Heart left ventricle (tissue), 16 donors: ENCODE results near the gene ADAMTS7. TPM values are rescaled to one million over a fixed set of nuclear protein-coding genes. Genes with fewer than 3 reads are reported as not detected.
"Not testable (repeated sequence)": the region's sequence is repeated elsewhere in the genome, so short reads cannot be mapped to it uniquely, and the experiment has no call there.

Experiments used
- ATAC-seq, 4 donors: fragments of 200-7000 bp; cut with Tn5 transposase; one replicate each; pipeline ENCODE4 v1.9.1; 2020 to 2022; ENCODE audit warnings: moderate library complexity in 4 of 4, mild to moderate bottlenecking in 3 of 4, moderate number of reproducible peaks in 1 of 4
- DNase-seq, 5 donors: peaks; one replicate each; pipeline ENCODE4 v3.0.0-alpha.2; 2020
- H3K27ac ChIP-seq, 12 donors: fragments of 200-600 bp; sonication (generic) in 4 of 12; one replicate each; pipeline versions ENCODE4 v1.5.0 to v1.8.0; 2016 to 2022; ENCODE audit warnings: mild to moderate bottlenecking in 2 of 12
- H3K27me3 ChIP-seq, 9 donors: fragments of 200-600 bp; sonication (generic) in 2 of 9; one replicate each; pipeline versions ENCODE4 v1.5.1 to v1.8.0; 2016 to 2022; ENCODE audit warnings: mild to moderate bottlenecking in 3 of 9
- H3K36me3 ChIP-seq, 9 donors: fragments of 200-600 bp; sonication (generic) in 2 of 9; one replicate each; pipeline versions ENCODE4 v1.5.0 to v1.8.0; 2018 to 2022; ENCODE audit warnings: mild to moderate bottlenecking in 2 of 9
- H3K4me1 ChIP-seq, 12 donors: fragments of 200-600 bp; sonication (generic) in 4 of 12; one replicate each; pipeline versions ENCODE4 v1.5.0 to v1.8.0; 2016 to 2022; ENCODE audit warnings: mild to moderate bottlenecking in 3 of 12
- H3K4me3 ChIP-seq, 12 donors: fragments of 200-600 bp; sonication (generic) in 4 of 12; one replicate each; pipeline versions ENCODE4 v1.5.0 to v1.8.0; 2017 to 2022; ENCODE audit warnings: mild to moderate bottlenecking in 9 of 12, moderate library complexity in 4 of 12
- H3K9me3 ChIP-seq, 12 donors: fragments of 200-600 bp; sonication (generic) in 4 of 12; one replicate each; pipeline versions ENCODE4 v1.5.0 to v1.8.0; 2016 to 2022; ENCODE audit warnings: mild to moderate bottlenecking in 1 of 12
- POLR2A ChIP-seq, 2 donors: fragments of 450-650 bp; IDR thresholded peaks; one replicate each; pipeline ENCODE4 v1.6.1; 2017; ENCODE audit warnings: antibody characterized with exemption in 2 of 2, mild to moderate bottlenecking in 2 of 2, moderate library complexity in 2 of 2
- WGBS, 4 donors: extraction: QIAGEN DNeasy Blood & Tissue Kit in 2 of 4; methylation state at CpG; one replicate each; pipeline versions ENCODE4 v1.1.5 to v1.1.7; 2013 to 2018; 5-methylcytosine and 5-hydroxymethylcytosine counted together
- intact Hi-C, 10 donors: fragments of 100-400 bp; cut with DNase I; formaldehyde crosslinking; loops; one replicate each; pipeline versions ENCODE4 v1.11.1 to v1.14.2; 2022
- polyA plus RNA-seq, 2 donors: library from polyadenylated mRNA; stranded (reverse); fragments of 200-250 nt; gene quantifications; one replicate each; pipeline ENCODE4 v1.2.3, GENCODE V29; 2013
- total RNA-seq, 9 donors: library from RNA; depleted of rRNA in 2 of 9; stranded (reverse); fragments of >200 nt in 2 of 9; fragmentation: NEBNext Ultra II Directional in 3 of 9; extraction: Animal tissue kit (Norgen Biotek cat#: 25700) in 3 of 9; gene quantifications; one replicate each; pipeline versions ENCODE4 v1.1.0 to v1.2.4, GENCODE V29; 2016 to 2023
- TF ChIP-seq, protein P1 (sequence below), 12 donors: fragments of 200-600 bp; sonication (generic) in 4 of 12; IDR thresholded peaks; one replicate each; pipeline versions ENCODE4 v1.5.0 to v1.8.0; 2018 to 2022; ENCODE audit warnings: antibody characterized with exemption in 12 of 12, mild to moderate bottlenecking in 5 of 12
- donor health status: ischemic (EF 13 %, LVEDD 7.1; RV severe dilation, severe dysfunction).
- donor health status: healthy with polysubstance abuse.
- donor health status: DM: no; HTN: yes; CAD: no.
- donor health status: DM: no; HTN: no; CAD: no.
- donor health status: ischemic (EF 25% LVEDD 6.9; RV normal size, moderate dysfunction).
- donor health status: ischemic (EF 25% LVEDD 5.7; RV mildly dilated, moderate dysfunction).
- donor health status: healthy.
- donor health status: DM: yes; HTN: yes; CAD: no.
- donor health status: ischemic (EF 35%, LVEDD 5.7; RV mildly dilated, moderate dysfunction).
- donor health status: nonischemic (EF 11% LVEDD 7.7; RV severe dilation, severe dysfunction).
- donor health status: DM: yes; HTN: yes; CAD: no.
- donor health status: PGD.
- donor health status: ischemic (EF 29% LVEDD 5.4; RV normal size, mild dysfunction).
- donor health status: nonischemic (EF 23%, LVEDD 6.1; RV moderate dilation, normal function).

The ADAMTS7 gene
- total and polyA plus RNA-seq, 11 donors: 5.0 to 29.9 (median 13.9) TPM

DNA sequence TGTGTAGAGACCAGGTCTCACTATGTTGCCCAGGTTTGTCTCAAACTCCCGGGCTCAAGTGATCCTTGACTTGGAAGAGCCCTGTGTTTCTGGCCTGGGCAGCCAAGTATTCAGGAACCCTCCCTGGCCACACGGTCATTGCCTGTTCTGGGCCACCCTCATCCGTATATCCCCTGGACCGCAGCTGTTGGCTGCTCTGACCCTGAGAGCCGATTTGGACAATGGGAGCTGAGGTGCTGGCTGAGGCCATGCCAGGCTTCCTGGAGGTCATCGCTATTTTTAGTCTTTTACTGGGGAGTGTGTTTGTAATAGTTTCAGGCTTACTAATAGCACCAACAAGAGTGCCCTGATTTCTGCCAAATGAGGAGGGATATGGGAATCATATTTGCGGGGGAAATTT, 60.7 kb downstream of the ADAMTS7 start:
- Histone ChIP-seq H3K4me3 (peak overlapping the region in 9 of 12 donors; percentile 8 to 46 (median 34)), H3K27ac (peak overlapping the region in 10 of 12 donors; percentile 7 to 82 (median 77)), H3K36me3 (no peaks in the 10 kb centered on the region), H3K9me3 (no peaks in the 10 kb centered on the region), H3K27me3 (no peaks in the 10 kb centered on the region), H3K4me1 (peaks cover 0 to 37% (median 9%) of the 10 kb centered on the region in 12 donors)
- ATAC-seq: peak; percentile 58 to 68 (median 64)
- TF ChIP-seq, protein P1, sequence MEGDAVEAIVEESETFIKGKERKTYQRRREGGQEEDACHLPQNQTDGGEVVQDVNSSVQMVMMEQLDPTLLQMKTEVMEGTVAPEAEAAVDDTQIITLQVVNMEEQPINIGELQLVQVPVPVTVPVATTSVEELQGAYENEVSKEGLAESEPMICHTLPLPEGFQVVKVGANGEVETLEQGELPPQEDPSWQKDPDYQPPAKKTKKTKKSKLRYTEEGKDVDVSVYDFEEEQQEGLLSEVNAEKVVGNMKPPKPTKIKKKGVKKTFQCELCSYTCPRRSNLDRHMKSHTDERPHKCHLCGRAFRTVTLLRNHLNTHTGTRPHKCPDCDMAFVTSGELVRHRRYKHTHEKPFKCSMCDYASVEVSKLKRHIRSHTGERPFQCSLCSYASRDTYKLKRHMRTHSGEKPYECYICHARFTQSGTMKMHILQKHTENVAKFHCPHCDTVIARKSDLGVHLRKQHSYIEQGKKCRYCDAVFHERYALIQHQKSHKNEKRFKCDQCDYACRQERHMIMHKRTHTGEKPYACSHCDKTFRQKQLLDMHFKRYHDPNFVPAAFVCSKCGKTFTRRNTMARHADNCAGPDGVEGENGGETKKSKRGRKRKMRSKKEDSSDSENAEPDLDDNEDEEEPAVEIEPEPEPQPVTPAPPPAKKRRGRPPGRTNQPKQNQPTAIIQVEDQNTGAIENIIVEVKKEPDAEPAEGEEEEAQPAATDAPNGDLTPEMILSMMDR (IDR thresholded peaks at IDR 0.05): no peak
- TF ChIP-seq POLR2A (IDR thresholded peaks at IDR 0.05): no peak
- intact Hi-C loops: loop anchor here in 4 of 10 donors (2.0 to 10.0 kb wide), 3 partner anchors 124 to 133 kb away; partner anchors contain the start of gene MORF4L1 (in 1 of the 4)
- 14 to 26% (median 22%) methylated on average over 7 of the region's 7 CpGs for WGBS, 4 donors
- peak in 2 of 5 donors; percentile 32 to 40 for DNase-seq

DNA sequence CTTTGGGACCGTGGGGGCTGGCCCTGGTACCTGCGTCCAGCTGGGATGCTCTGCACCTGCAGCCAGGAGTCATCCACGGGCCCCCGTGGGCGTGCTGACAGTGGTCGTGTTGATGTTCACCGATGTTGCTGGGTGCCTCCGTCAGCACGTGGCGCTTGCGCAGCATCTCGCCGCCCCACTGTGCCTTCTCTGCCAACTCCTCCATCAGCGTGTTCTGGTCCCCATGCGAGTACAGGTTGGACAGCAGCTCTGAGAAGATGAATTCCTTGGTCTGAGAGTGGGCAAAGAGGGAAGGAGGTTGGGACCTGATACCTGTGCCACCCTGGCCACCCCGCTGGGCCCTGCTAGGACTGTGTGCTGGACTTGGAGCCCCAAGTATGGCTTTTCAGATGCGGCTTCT, 61.4 kb downstream of the ADAMTS7 start:
- H3K4me3 ChIP-seq: no peak overlapping the region
- ATAC-seq (no peak), DNase-seq (peak in 2 of 5 donors; percentile 26 to 56)
- peaks cover 0 to 34% (median 6%) of the 10 kb centered on the region in 12 donors for H3K4me1 ChIP-seq
- no peaks in the 10 kb centered on the region for H3K27me3 ChIP-seq
- intact Hi-C loops: loop anchor here in 5 of 10 donors (2.0 to 10.0 kb wide), 4 partner anchors 125 to 805 kb away; partner anchors contain the start of gene MORF4L1 (in 1 of the 5)
- H3K27ac ChIP-seq: peak overlapping the region in 3 of 12 donors; percentile 77 to 82 (median 79)
- 93 to 95% (median 94%) methylated on average over 12 to 17 of the region's 17 CpGs for WGBS, 4 donors
- no peaks in the 10 kb centered on the region for H3K36me3 ChIP-seq
- no peak for TF ChIP-seq POLR2A (IDR thresholded peaks at IDR 0.05)
- TF ChIP-seq, protein P1 (IDR thresholded peaks at IDR 0.05): no peak
- no peaks in the 10 kb centered on the region for H3K9me3 ChIP-seq

- H3K4me3 ChIP-seq, H3K9me3 ChIP-seq, H3K27ac ChIP-seq, H3K36me3 ChIP-seq, DNase-seq, ATAC-seq, H3K27me3 ChIP-seq: not testable (repeated sequence)
- WGBS, 4 donors: 71 to 84% (median 81%) methylated on average over 7 of the region's 7 CpGs
- intact Hi-C loops: loop anchor here in 1 of 10 donors (10.0 kb wide), 1 partner anchor 803 kb away; no protein-coding TSS in a partner anchor
- peaks cover 0 to 22% (median 3%) of the 10 kb centered on the region in 12 donors for H3K4me1 ChIP-seq
Observed at GRCh38 chr15:78747877-78748276, 63.4 kb downstream of the ADAMTS7 start.

GRCh38 chr15:78741674-78742073, 69.6 kb downstream of the ADAMTS7 start:
- H3K27ac ChIP-seq, H3K4me1 ChIP-seq, ATAC-seq, H3K27me3 ChIP-seq, H3K36me3 ChIP-seq, H3K4me3 ChIP-seq, H3K9me3 ChIP-seq, DNase-seq: not testable (repeated sequence)
- WGBS, 4 donors: 72 to 86% (median 82%) methylated on average over 2 to 4 of the region's 4 CpGs
- intact Hi-C loops: loop anchor here in 1 of 10 donors (10.0 kb wide), 1 partner anchor 797 kb away; no protein-coding TSS in a partner anchor

- H3K4me3 ChIP-seq: no peak overlapping the region
- no peaks in the 10 kb centered on the region for H3K36me3 ChIP-seq
- 80 to 91% (median 86%) methylated on average over 7 of the region's 7 CpGs for WGBS, 4 donors
- H3K9me3 ChIP-seq: no peaks in the 10 kb centered on the region
- intact Hi-C loops: loop anchor here in 1 of 10 donors (10.0 kb wide), 1 partner anchor 796 kb away; no protein-coding TSS in a partner anchor
- no peaks in the 10 kb centered on the region for H3K27me3 ChIP-seq
- DNase-seq (no peak), ATAC-seq (no peak)
- no peak overlapping the region for H3K27ac ChIP-seq
- peaks cover 0 to 4% (median 0%) of the 10 kb centered on the region in 12 donors for H3K4me1 ChIP-seq
- TF ChIP-seq, protein P1 (IDR thresholded peaks at IDR 0.05): no peak
- TF ChIP-seq POLR2A (IDR thresholded peaks at IDR 0.05): no peak
Observed at GRCh38 chr15:78740904-78741274, 70.4 kb downstream of the ADAMTS7 start.
